Type B pancreatic cell (in vitro differentiated cells): ENCODE data around the gene TAPBPL. TPM values are rescaled to one million over a fixed set of nuclear protein-coding genes. Genes with fewer than 3 reads are reported as not detected.
"Not testable (repeated sequence)": the region's sequence is repeated elsewhere in the genome, so short reads cannot be mapped to it uniquely, and the experiment has no call there.

Experiments used
- DNase-seq: peaks from one replicate; pipeline ENCODE4 v3.0.0; 2021; ENCODE audit warnings: mixed read lengths; ENCODE audit not compliant: unreplicated experiment; ENCODE audit errors: extremely low spot score
- H3K27ac Mint-ChIP-seq: 2 replicates; pipeline ENCODE4 v1.8.0; 2021; ENCODE audit warnings: mild to moderate bottlenecking, mixed read lengths
- H3K27me3 Mint-ChIP-seq: 2 replicates; pipeline ENCODE4 v1.8.0; 2021; ENCODE audit warnings: mixed read lengths
- H3K36me3 Mint-ChIP-seq: 2 replicates; pipeline ENCODE4 v1.8.0; 2021; ENCODE audit warnings: mixed read lengths
- H3K4me1 Mint-ChIP-seq: one replicate; pipeline ENCODE4 v1.8.0; 2021; ENCODE audit warnings: mixed read lengths; ENCODE audit not compliant: unreplicated experiment
- H3K4me3 Mint-ChIP-seq: 2 replicates; pipeline ENCODE4 v1.8.0; 2021; ENCODE audit warnings: mild to moderate bottlenecking, mixed read lengths
- H3K9me3 Mint-ChIP-seq: 2 replicates; pipeline ENCODE4 v1.8.0; 2021; ENCODE audit warnings: mixed read lengths
- CTCF ChIP-seq: fragments of 200-600 bp; sonication (generic); conservative IDR thresholded peaks from 2 replicates; pipeline ENCODE4 v1.5.0; 2021; ENCODE audit warnings: antibody characterized with exemption, mild to moderate bottlenecking
- total RNA-seq: library from RNA; stranded (reverse); gene quantifications from 2 replicates; pipeline ENCODE4 v1.2.1, GENCODE V29; 2021; ENCODE audit warnings: low replicate concordance

TAPBPL gene
- total RNA-seq, 1 donor from 2014 or later = 12.4 TPM

DNA sequence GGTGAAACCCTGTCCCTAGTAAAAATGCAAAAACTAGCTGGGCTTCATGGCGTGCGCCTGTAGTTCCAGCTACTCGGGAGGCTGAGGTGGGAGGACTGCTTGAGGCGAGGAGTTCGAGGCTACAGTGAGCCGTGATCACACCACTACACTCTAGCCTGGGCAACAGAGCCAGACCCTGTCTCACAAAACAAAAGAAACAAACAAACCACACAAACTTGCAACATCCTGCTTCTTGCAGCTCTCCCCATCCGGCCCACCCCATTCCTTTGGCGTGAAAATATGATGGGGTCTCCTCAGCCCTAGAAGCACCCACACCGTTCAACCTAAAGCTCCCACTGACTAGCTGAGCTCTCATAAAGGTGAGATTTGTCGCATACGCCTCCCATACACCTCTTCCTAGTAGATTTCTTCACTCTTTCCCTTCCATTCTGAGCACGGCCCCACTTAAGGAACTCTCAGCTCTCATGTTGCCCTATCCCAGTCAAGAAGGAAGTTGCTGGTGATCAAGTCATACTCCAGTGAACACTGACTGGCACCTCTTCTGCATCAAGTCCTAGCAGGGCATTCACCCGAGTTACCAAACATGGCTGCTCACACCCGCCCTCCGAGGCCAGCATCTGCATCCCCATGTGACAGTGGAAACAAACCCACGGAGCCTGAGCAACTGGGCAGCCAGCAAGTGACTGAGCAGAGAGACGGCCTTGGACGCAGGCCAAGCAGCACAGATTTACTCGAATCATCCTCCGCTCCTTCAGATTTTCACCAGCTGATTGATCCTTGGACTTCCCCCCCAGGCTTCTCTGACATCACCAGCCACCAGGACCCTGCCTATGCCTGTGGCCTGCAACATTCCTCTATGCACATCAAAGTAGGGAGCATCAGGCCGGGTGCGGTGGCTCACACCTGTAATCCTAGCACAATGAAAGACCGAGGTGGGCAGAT, 26.0 kb upstream of the TAPBPL start:
- TF ChIP-seq CTCF = no peak
- H3K27me3 Mint-ChIP-seq = peaks cover 9% of the 10 kb centered on the region
- no peak overlapping the region for H3K4me3 Mint-ChIP-seq
- H3K9me3 Mint-ChIP-seq = no peaks in the 10 kb centered on the region
- peaks cover 8% of the 10 kb centered on the region for H3K4me1 Mint-ChIP-seq
- H3K36me3 Mint-ChIP-seq = peaks cover 2% of the 10 kb centered on the region
- peak; percentile 62 for DNase-seq
- H3K27ac Mint-ChIP-seq = peak overlapping the region; percentile 86

DNA sequence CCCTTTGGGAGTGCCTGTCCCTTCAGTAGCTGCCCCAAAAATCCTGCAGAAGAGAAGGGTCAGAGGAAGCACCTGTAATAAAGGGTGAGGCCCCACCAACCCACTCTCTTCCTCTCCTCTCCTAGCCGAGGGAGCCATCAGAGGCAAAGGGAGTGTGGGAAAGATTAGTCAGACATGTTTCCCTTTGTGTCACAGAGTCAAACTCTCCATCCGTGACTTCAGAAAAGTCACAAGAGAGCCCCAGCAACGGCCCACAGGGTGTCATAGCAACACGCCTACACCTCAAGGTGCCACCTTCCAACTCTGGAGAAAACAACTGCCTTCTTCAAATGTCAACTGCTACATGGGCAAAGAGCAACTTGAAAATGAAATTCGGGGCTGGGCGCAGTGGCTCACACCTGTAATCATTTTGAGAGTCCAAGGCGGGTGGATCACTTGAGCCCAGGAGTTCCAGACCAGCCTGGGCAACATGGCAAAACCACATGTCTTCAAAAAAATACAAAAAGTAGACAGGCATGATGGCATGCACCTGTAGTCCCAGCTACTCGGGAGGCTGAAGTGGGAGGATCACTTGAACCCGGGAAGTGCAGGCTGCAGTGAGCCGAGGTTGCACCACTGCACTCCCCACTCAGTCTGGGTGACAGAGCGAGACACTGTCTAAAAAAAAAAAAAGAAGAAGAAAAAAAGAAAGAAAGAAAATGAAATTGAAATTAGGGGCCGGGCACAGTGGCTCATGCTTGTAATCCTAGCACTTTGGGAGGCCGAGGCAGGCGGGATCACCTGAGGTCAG, 24.8 kb upstream of the TAPBPL start:
- Mint-ChIP-seq H3K4me3 (no peak overlapping the region), H3K27me3 (peaks cover 11% of the 10 kb centered on the region), H3K4me1 (peaks cover 11% of the 10 kb centered on the region), H3K9me3 (no peaks in the 10 kb centered on the region), H3K36me3 (peaks cover 3% of the 10 kb centered on the region), H3K27ac (no peak overlapping the region)
- TF ChIP-seq CTCF = no peak
- peak; percentile 43 for DNase-seq

DNA sequence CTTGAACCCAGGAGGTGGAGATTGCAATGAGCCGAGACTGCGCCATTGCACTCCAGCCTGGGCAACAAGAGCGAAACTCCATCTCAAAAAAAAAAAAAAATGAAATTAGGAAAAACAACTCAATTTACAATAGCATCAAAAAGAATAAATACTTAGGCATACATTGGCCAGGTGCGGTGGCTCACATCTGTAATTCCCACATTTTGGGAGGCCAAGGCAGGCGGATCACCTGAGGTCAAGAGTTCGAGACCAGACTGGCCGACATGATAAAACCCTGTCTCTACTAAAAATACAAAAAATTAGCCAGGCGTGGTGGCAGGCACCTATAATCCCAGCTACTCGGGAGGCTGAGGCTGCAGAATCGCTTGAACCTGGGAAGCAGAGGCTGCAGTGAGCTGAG, 24.0 kb upstream of the TAPBPL start:
- H3K9me3 Mint-ChIP-seq, H3K27ac Mint-ChIP-seq, H3K4me3 Mint-ChIP-seq, H3K36me3 Mint-ChIP-seq: not testable (repeated sequence)
- Mint-ChIP-seq H3K27me3 (peaks cover 11% of the 10 kb centered on the region), H3K4me1 (peaks cover 11% of the 10 kb centered on the region)
- DNase-seq = peak; percentile 42

- no peak for TF ChIP-seq CTCF
- peaks cover 3% of the 10 kb centered on the region for H3K36me3 Mint-ChIP-seq
- H3K4me1 Mint-ChIP-seq = peaks cover 11% of the 10 kb centered on the region
- peaks cover 10% of the 10 kb centered on the region for H3K27me3 Mint-ChIP-seq
- no peaks in the 10 kb centered on the region for H3K9me3 Mint-ChIP-seq
- DNase-seq = no peak
- H3K27ac Mint-ChIP-seq = no peak overlapping the region
- no peak overlapping the region for H3K4me3 Mint-ChIP-seq
These were observed 23.5 kb upstream of the TAPBPL start for GRCh38 chr12:6428326-6428725.

DNA sequence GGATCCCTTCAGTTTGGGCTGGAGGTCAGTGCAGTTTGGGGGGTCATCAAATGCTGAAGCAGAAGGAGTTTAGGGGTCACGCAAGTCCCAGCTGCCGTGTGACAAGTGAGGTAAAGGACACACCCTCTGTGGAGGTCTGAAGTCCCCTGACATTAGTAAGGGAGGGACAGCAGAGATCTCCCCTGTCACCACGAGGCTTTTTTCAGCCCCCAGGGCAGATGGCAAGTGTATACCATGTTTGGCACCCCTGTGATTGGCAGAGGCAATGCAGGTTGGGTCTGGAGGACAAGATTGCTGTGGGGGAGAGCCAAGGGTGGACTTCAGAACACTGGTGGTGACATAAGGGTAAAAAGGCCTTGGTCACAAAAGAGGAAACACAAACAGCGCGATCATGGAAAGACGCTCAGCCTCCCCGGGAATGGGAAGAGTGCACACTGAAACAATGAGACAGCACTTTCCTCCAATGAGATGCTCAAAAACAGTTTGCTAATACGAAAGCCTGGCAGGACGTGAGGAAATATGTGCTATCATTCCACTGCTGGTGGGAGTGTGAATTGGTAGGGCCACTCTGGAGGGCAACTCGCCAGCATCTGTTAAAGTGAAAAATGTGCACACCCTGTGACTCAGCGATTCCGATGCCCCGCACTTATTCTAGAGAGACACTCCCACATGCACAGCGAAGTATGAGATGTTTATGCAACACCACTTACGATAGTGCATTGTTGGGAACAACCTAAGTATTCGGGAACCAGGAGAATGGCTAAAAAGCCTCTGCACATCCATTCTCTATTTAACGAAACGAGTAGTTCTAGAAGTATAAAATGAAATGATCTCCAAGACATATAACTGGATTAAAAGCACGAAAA, 21.5 kb upstream of the TAPBPL start:
- H3K27ac Mint-ChIP-seq = peak overlapping the region; percentile 73
- H3K4me3 Mint-ChIP-seq = no peak overlapping the region

More for the DNA sequence above, 21.5 kb upstream of the TAPBPL start:
- Mint-ChIP-seq H3K4me1 (peaks cover 11% of the 10 kb centered on the region), H3K27me3 (peaks cover 8% of the 10 kb centered on the region), H3K9me3 (no peaks in the 10 kb centered on the region), H3K36me3 (peaks cover 3% of the 10 kb centered on the region)
- TF ChIP-seq CTCF = no peak
- no peak for DNase-seq
